COLO829 (cell line): Measurements from ENCODE around the gene CFLAR.
"Not testable (repeated sequence)": the region's sequence is repeated elsewhere in the genome, so short reads cannot be mapped to it uniquely, and the experiment has no call there.

Experiments used
- DNase-seq: peaks from one replicate; pipeline ENCODE4 v3.0.0; 2012; ENCODE audit warnings: low spot score

CFLAR gene

DNA sequence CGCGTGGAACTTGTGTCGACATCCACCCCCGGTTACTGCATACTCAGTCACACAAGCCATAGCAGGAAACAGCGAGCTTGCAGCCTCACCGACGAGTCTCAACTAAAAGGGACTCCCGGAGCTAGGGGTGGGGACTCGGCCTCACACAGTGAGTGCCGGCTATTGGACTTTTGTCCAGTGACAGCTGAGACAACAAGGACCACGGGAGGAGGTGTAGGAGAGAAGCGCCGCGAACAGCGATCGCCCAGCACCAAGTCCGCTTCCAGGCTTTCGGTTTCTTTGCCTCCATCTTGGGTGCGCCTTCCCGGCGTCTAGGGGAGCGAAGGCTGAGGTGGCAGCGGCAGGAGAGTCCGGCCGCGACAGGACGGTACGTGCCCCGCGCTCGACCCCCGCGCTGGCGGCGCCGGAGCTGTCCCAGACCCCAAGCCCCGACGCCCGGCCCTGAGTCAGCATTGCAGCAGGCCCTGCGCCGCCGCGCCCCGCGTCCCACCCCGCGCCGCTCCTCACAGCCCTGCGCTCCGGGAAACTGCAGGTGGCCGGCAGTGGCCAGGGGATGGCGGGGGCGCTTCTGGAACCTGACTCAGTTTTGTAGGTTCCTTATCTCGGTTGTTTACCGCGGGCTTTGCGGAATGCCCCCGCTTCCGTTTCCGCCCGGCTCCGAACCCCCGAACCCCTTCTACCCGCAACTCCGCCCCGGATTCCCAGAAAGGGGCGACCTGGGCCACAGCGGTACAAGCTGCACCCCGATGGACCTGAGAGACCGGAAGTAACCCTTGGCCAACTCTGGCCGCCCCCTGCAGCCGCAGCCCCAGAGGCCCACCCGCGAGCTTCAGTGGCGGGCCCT lies at the start of gene CFLAR:
Gene CFLAR (plus strand): TSS at position 50 of the 844 bp plus-strand sequence. CDS start 13,702 bp downstream, outside the sequence.
- no peak for DNase-seq

- DNase-seq = peak; percentile 34
Measured at GRCh38 chr2:201070948-201071478, 45.0 kb upstream of the CFLAR start.

GRCh38 chr2:201071479-201072200 lies 44.3 kb upstream of the CFLAR start, which contains the start of the genes HYCC2 and NDUFB3:
HYCC2 (minus strand) TSS chr2:201071671; CDS start chr2:201024009, 47,662 bp downstream.
NDUFB3 (plus strand) TSS chr2:201072001; CDS start chr2:201078883, 6,882 bp downstream.
- peak; percentile 96 for DNase-seq

GRCh38 chr2:201072201-201072530 lies 43.8 kb upstream of the CFLAR start:
- no peak for DNase-seq

DNA sequence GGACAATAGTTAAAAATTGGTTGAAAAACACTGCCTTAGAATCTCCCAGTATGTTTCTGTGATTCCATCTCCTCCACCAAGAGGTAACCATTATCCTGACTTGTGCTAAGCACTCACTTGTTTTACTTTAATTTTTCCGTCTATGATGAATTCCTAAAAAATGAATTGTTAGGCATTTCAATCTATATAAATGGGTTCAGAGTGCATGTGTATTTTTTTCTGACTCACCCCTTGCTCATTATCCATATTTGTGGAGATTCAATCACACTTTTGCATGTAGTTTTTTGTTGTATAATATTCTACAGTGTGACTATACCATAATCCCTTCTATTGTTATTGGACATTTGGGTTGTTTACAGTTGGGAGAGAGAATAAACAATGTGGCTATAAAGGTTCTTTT lies 42.9 kb upstream of the CFLAR start:
- DNase-seq = no peak

- DNase-seq = no peak
Measured at GRCh38 chr2:201074996-201075395, 41.0 kb upstream of the CFLAR start.

DNA sequence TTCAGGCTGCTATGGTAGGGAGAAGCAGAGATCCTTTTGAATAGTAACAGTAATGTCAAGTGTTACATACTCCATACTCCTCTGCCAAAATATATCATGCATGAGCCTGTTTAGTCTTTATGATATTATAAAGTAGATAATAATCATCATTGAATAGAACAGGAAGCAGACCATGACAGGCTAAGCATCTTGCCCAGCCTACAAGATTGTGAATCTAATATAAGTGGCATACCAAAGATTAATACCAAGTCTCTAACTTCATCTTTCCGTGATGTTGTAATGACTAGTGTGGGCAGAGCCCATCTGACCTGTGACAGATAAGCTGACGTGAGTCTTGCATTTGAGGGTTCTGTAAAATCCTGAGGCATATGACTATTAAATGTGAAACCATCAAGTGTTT lies 31.1 kb upstream of the CFLAR start:
- no peak for DNase-seq

GRCh38 chr2:201090574-201090973 lies 25.4 kb upstream of the CFLAR start:
- DNase-seq = no peak

DNA sequence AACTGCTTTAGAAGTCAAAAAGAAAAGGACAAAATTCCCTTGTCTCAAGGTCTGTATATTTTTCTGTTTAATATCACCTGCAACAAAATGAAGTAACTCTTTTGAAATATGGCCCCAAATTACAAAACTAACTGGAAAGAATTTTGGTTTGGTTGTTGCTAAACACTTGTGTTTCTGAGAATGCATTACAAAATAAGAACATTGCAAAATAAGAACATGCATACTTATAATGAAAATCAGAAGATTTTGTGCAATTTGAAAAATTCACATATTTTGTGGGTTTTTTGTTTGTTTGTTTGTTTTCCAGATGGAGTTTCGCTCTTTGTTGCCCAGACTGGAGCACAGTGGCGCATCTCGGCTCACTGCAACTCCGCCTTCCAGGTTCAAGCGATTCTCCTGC lies 22.4 kb upstream of the CFLAR start:
- DNase-seq = no peak

DNA sequence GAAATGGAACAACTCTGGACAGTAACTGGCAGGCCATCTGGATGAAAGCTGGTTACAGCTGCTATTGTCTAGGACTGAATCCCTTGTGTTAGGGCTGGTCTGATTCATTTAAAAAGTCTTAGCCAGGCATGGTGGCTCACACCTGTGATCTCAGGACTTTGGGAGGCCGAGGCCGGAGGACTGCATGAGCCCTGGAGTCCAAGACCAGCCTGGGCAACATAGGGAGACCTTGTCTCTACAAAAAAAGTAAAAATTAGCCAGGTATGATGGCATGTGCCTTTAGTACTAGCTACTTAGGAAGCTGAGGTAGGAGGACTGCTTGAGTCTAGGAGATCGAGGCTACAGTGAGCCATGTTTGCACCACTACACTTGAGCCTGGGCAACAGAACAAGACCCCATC lies 15.5 kb upstream of the CFLAR start:
- DNase-seq = no peak

DNA sequence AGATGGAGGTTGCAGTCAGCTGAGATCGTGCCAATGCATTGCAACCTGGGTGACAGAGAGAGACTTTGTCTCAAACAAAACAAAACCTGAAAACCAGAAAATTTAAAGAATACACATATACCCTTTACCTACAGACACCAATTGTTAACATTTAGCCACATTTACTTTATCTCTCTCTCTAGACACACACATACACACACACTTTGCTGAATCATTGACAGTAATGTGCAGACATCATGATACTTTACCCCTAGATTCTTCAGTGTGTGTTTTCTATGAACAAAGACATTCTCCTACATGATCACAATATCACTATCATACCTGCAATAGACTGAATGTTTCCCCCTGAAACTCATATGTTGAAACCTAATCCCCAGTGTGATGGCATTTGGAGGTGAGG lies 10.2 kb upstream of the CFLAR start:
- no peak for DNase-seq

GRCh38 chr2:201107624-201108023 lies 8.3 kb upstream of the CFLAR start:
- no peak for DNase-seq

GRCh38 chr2:201108341-201108740 lies 7.6 kb upstream of the CFLAR start:
- DNase-seq = no peak

DNA sequence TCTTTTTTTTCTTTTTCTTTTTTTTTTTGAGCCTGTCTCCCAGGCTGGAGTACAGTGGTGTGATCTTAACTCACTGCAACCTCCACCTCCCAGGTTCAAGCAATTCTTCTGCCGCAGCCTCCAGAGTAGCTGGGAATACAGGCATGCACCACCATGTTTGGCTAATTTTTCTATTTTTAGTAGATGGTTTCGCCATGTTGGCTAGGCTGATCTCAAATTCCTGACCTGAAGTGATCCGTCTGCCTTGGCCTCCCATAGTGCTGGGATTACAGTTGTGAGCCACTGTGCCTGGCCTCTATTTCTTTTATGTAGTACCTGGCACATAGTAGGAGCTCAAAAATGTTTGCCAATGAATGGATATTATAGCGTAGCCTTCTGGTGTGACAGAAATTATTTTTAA lies 6.8 kb upstream of the CFLAR start:
- no peak for DNase-seq

DNA sequence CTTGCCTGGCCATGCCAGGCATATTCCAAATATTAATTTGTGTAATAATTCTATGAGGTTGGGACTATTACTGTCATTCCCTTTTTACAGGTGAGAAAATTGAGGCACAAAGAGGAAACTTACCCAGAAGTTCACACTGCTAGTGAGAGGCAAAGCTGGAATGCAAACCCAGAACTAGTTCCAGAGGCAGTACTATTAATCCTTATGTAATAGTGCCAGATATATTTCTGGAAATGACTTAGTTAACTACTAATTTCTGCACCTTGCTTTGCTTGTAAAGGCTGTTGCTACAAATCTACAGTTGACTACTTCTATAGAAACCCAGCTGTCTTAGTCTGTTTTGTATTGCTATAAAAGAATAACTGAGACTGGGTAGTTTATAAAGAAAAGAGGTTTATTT lies 5.3 kb upstream of the CFLAR start:
- no peak for DNase-seq

DNA sequence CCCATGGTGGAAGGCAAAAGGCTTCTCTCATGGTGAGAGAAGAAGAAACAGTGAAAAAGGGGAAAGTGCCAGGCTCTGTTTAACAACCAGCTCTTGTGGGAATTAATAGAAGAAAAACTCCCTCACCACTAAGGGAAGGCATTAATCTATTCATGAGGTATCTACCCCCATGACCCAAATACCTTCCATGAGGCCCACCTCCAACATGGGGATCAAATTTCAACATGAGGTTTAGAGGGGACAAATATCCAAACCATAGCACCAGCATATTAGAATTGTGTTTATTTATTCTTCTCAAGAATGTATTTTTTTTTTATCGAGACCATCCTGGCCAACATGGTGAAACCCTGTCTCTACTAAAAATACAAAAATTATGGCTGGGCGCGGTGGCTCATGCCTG lies 4.9 kb upstream of the CFLAR start:
- DNase-seq = no peak

DNA sequence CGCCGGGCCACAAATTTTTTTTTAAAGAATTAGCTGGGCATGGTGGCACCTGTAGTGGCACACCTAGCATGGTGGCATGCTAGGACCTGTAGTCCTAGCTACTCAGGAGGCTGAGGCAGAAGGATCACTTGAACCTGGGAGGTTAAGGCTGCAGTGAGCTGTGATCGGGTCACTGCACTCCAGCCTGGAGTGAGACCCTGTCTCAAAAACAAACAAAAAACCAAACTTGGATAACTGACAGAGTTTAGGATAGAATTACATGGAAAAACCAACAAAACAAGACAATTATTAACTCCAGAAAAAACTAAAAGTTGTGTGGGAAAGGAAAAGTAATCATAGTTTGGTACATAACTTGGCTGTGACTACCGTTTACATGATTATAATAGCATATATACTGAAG lies 1.6 kb upstream of the CFLAR start:
- DNase-seq = no peak

GRCh38 chr2:201114846-201115245 lies 1.1 kb upstream of the CFLAR start:
- DNase-seq = no peak

DNA sequence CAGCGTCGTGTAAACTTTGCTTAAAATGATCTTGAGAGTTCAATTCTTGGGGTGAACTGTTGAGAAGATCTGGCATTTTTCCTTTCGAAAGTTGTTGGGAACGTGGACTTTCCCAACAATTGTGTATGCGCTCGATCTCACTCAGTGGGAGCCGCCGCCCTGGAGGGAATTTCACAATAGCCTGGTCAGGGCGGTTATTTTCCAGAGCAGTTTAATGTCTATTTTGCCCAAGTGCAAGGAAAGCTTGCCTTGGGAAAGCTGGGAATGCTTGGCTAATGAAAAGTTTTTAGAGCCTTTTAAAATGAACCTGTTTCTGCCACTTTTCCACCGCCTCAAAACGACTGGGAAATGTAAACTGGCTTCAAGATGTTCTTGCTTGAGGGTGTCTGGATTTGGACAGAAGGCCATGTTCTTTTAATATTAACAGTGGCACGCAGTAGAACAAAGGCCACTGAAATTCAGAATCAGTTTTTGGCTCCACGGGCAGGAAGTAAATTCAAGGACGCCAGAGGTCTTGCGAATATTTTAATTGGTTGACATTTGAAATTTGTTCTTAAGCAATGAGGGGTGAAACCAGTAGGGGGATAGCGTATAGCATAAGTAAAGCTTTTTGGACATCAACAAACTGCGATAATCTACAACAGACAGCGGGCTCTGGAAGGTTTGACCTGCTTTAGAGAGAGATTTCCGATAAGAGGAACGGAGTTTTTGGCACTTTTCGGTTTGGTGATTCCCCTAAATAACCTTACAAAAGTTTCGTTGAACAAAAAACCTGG lies 1.2 kb downstream of the CFLAR start:
- peak; percentile 47 for DNase-seq

- not testable (repeated sequence) for DNase-seq
Measured at GRCh38 chr2:201117735-201118094, 1.8 kb downstream of the CFLAR start.

GRCh38 chr2:201118121-201118960 lies 2.4 kb downstream of the CFLAR start:
- DNase-seq = peak; percentile 49
